B cell (primary cell): Measurements from ENCODE around the gene RXFP1. TPM values are rescaled to one million over a fixed set of nuclear protein-coding genes. Genes with fewer than 3 reads are reported as not detected.

Experiments
- ATAC-seq: fragments of 200-7000 bp; cut with Tn5 transposase; one replicate; pipeline ENCODE4 v1.10.0; 2021; ENCODE audit warnings: low read depth, mild to moderate bottlenecking, moderate number of reproducible peaks, moderate library complexity
- CTCF ChIA-PET: fragments of 350-600 bp; sonication (Branson Sonifier 250); formaldehyde crosslinking; loops from one replicate; lab custom pipeline; 2021; ENCODE audit warnings: antibody characterized with exemption, inconsistent platforms; lab: Charles Lee
- POLR2A ChIA-PET: fragments of 350-600 bp; sonication (Branson Sonifier 250); formaldehyde crosslinking; loops from one replicate; lab custom pipeline; 2021; ENCODE audit warnings: antibody characterized with exemption; lab: Charles Lee
- DNase-seq: peaks from one replicate; pipeline ENCODE4 v3.0.0; 2013
- H2AFZ ChIP-seq: 2 replicates; pipeline ENCODE4 v1.6.1; 2012; ENCODE audit warnings: mild to moderate bottlenecking, low read depth, low read length; ENCODE audit not compliant: insufficient read depth, poor library complexity, severe bottlenecking
- H3K27ac ChIP-seq, 2 donors: 1 replicate in 1 of 2; 2 replicates in 1 of 2; pipeline ENCODE4 v1.5.1; 2012 to 2013; ENCODE audit warnings: low read length in 2 of 2, mild to moderate bottlenecking in 2 of 2, moderate library complexity in 1 of 2
- H3K27me3 ChIP-seq, 4 experiments: fragments of 200-600 bp in 1 of 4; sonication (generic) in 1 of 4; replicated peaks in 1 of 4; 1 replicate in 2 of 4; 2 replicates in 2 of 4; pipeline versions ENCODE4 v1.6.1 to v1.7.0; 2013 to 2016; ENCODE audit warnings: low read length in 3 of 4, mild to moderate bottlenecking in 2 of 4, mixed read lengths in 1 of 4, moderate library complexity in 1 of 4; ENCODE audit not compliant: insufficient read depth in 4 of 4, control insufficient read depth in 3 of 4; ENCODE audit errors: control extremely low read depth in 1 of 4
- H3K36me3 ChIP-seq, 2 experiments: replicated peaks in 1 of 2; 1 replicate in 1 of 2; 2 replicates in 1 of 2; pipeline versions ENCODE4 v1.6.1 to v1.7.1; 2013; ENCODE audit warnings: low read length in 1 of 2; ENCODE audit not compliant: insufficient read depth in 2 of 2, control insufficient read depth in 1 of 2; ENCODE audit errors: control extremely low read depth in 1 of 2, extremely low read depth in 1 of 2
- H3K4me1 ChIP-seq, 2 donors: fragments of 200-600 bp in 1 of 2; sonication (generic) in 1 of 2; 1 replicate in 1 of 2; 2 replicates in 1 of 2; pipeline versions ENCODE4 v1.5.1 to v1.6.1; 2013 to 2017; ENCODE audit warnings: low read length in 2 of 2; ENCODE audit not compliant: control insufficient read depth in 2 of 2, insufficient read depth in 2 of 2
- H3K4me2 ChIP-seq: replicated peaks from 2 replicates; pipeline ENCODE3; 2012; ENCODE audit warnings: mild to moderate bottlenecking, low read depth, low read length; ENCODE audit not compliant: poor library complexity, severe bottlenecking
- H3K4me3 ChIP-seq, 5 experiments: fragments of 200-600 bp in 1 of 5; sonication (generic) in 1 of 5; 1 replicate in 3 of 5; 2 replicates in 2 of 5; pipeline versions ENCODE4 v1.5.1 to v1.7.0; 2011 to 2016; ENCODE audit warnings: low read length in 4 of 5, mild to moderate bottlenecking in 4 of 5, low read depth in 2 of 5, control low read depth in 1 of 5, moderate library complexity in 1 of 5; ENCODE audit not compliant: insufficient read depth in 1 of 5; ENCODE audit errors: control extremely low read depth in 1 of 5, extremely low read depth in 1 of 5
- H3K79me2 ChIP-seq: fragments of 200-600 bp; sonication (generic); one replicate; pipeline ENCODE4 v1.6.0; 2016; ENCODE audit warnings: low read length; ENCODE audit not compliant: control insufficient read depth, insufficient read depth
- H3K9ac ChIP-seq: fragments of 200-600 bp; sonication (generic); 2 replicates; pipeline ENCODE4 v1.6.1; 2017; ENCODE audit warnings: mild to moderate bottlenecking, low read length, moderate library complexity
- H3K9me3 ChIP-seq, 3 donors: one replicate each; pipeline versions ENCODE4 v1.6.1 to v1.7.1; 2013; ENCODE audit warnings: low read length in 2 of 3; ENCODE audit not compliant: control insufficient read depth in 2 of 3, insufficient read depth in 1 of 3; ENCODE audit errors: control extremely low read depth in 1 of 3
- H4K20me1 ChIP-seq: 2 replicates; pipeline ENCODE4 v1.6.0; 2012; ENCODE audit warnings: mild to moderate bottlenecking, low read length; ENCODE audit not compliant: insufficient read depth, control insufficient read depth, poor library complexity, severe bottlenecking
- H3K27ac Mint-ChIP-seq: one replicate; pipeline ENCODE4 v1.8.0; 2021; ENCODE audit warnings: mixed read lengths
- H3K27me3 Mint-ChIP-seq: one replicate; pipeline ENCODE4 v1.8.0; 2021; ENCODE audit warnings: mixed read lengths
- H3K4me1 Mint-ChIP-seq: one replicate; pipeline ENCODE4 v1.8.0; 2021; ENCODE audit warnings: mixed read lengths
- H3K4me3 Mint-ChIP-seq: one replicate; pipeline ENCODE4 v1.8.0; 2021; ENCODE audit warnings: mixed read lengths
- H3K9me3 Mint-ChIP-seq: one replicate; pipeline ENCODE4 v1.8.0; 2022; ENCODE audit warnings: mixed read lengths; ENCODE audit not compliant: insufficient read depth
- EZH2 ChIP-seq: IDR thresholded peaks from 2 replicates; pipeline ENCODE4 v1.6.1; 2012; ENCODE audit warnings: borderline replicate concordance, low read depth, mild to moderate bottlenecking, moderate library complexity, low read length; ENCODE audit not compliant: insufficient read depth, poor library complexity, severe bottlenecking
- WGBS: methylation state at CpG from one replicate; pipeline ENCODE4 v1.1.5; 2013; ENCODE audit warnings: missing lambda C conversion rate; ENCODE audit not compliant: insufficient coverage; 5-methylcytosine and 5-hydroxymethylcytosine counted together
- intact Hi-C: fragments of 100-400 bp; cut with micrococcal nuclease; formaldehyde crosslinking; loops from one replicate; pipeline ENCODE4 v1.10.0; 2022
- polyA plus RNA-seq: library from polyadenylated mRNA; depleted of rRNA; stranded (reverse); fragments of >200 nt; gene quantifications from 2 replicates; pipeline ENCODE4 v1.2.3, GENCODE V29; 2012
- total RNA-seq, 2 donors: library from RNA; stranded (reverse); fragments of 120-200 nt in 1 of 2; gene quantifications; 1 replicate in 1 of 2; 2 replicates in 1 of 2; pipeline versions ENCODE4 v1.2.3 to v1.2.4, GENCODE V29; 2013 to 2022
- TF ChIP-seq, protein P1 (sequence below): fragments of 200-600 bp; IDR thresholded peaks from one replicate; pipeline ENCODE4 v1.8.0; 2022; ENCODE audit warnings: antibody characterized with exemption, mild to moderate bottlenecking

RXFP1 gene
- total and polyA plus RNA-seq, 2 donors (not counting 1 experiment from before 2014, with no cell fraction given) = not detected

DNA sequence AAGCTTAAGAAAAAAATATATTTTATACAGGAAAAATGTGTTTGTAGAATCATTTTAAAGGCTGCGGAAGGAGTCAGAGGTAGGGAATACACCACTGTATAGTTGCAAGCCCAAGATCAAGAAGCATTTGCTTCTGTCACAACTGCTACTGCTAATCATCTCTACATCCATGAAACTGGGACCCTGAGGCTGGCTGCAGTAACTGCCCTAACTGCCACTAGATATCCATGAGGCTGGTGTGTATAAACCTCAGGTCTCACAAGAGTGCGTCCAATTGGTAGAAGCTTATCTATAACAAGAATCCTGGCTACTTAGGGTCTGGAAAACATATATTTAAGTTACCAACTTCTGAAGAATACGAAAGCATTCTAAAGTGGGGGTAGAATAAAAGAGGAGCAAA is 69.1 kb downstream of the RXFP1 start:
- H4K20me1 ChIP-seq = no peaks in the 10 kb centered on the region
- H3K4me3 ChIP-seq = no peak overlapping the region
- no peaks in the 10 kb centered on the region for H3K9me3 ChIP-seq
- H3K4me1 Mint-ChIP-seq = no peaks in the 10 kb centered on the region
- intact Hi-C loops = no loop called here
- H3K27me3 ChIP-seq = peaks cover 0 to 12% (median 2%) of the 10 kb centered on the region in 4 experiments
- ChIA-PET POLR2A (no interaction called here), CTCF (interaction anchor here (0.7 kb wide), 1 partner anchor 201 kb away, joined by 3 read pairs; no protein-coding TSS in a partner anchor)
- no peak overlapping the region for H3K4me2 ChIP-seq
- no peak overlapping the region for H3K4me3 Mint-ChIP-seq
- H3K9ac ChIP-seq = no peak overlapping the region
- no peaks in the 10 kb centered on the region for H3K36me3 ChIP-seq
- H3K27me3 Mint-ChIP-seq = peaks cover 7% of the 10 kb centered on the region
- no peak overlapping the region for H3K27ac ChIP-seq
- no peak overlapping the region for H3K27ac Mint-ChIP-seq
- no CpG with 5 or more reads among the region's 3 CpGs for WGBS
- no peaks in the 10 kb centered on the region for H3K79me2 ChIP-seq
- ATAC-seq (no peak), DNase-seq (no peak)
- no peak for TF ChIP-seq EZH2
- TF ChIP-seq, protein P1, sequence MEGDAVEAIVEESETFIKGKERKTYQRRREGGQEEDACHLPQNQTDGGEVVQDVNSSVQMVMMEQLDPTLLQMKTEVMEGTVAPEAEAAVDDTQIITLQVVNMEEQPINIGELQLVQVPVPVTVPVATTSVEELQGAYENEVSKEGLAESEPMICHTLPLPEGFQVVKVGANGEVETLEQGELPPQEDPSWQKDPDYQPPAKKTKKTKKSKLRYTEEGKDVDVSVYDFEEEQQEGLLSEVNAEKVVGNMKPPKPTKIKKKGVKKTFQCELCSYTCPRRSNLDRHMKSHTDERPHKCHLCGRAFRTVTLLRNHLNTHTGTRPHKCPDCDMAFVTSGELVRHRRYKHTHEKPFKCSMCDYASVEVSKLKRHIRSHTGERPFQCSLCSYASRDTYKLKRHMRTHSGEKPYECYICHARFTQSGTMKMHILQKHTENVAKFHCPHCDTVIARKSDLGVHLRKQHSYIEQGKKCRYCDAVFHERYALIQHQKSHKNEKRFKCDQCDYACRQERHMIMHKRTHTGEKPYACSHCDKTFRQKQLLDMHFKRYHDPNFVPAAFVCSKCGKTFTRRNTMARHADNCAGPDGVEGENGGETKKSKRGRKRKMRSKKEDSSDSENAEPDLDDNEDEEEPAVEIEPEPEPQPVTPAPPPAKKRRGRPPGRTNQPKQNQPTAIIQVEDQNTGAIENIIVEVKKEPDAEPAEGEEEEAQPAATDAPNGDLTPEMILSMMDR = no peak
- no peaks in the 10 kb centered on the region for H3K9me3 Mint-ChIP-seq
- H3K4me1 ChIP-seq = no peaks in the 10 kb centered on the region
- H2AFZ ChIP-seq = no peak overlapping the region

DNA sequence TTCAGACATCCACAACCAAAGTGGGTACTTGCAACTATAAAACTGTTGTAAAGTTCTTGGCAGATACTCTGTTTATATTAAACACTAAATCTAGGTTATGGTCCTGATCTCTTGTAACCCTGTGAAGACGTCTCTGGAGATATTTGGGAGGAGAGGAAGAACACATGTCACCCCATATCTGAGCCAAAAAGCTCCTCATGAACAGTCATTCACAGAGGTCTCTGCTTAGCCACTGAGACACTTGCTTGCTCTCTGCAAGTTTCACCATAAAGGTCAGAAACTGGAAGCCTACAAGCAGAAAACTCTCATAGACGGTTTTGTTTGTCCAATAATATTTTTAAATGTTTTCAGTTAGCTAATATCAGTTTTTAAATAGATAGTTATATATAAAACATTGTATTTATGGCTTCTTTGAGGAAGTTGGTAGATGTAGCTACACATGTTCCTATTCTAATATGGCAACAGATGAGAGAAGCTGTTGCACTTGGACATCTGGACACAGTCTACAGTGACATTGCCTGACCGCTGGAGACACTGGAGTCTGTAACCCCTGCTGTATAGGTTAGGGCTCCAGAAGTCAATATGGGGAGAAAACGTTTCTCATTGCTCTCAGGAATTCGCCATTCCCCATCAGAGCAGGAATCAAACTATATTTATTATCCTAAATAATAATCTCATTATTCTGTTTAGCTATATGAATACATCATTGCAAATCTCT is 76.4 kb downstream of the RXFP1 start:
- Histone ChIP-seq H3K4me1 (no peaks in the 10 kb centered on the region), H4K20me1 (no peaks in the 10 kb centered on the region), H3K4me2 (no peak overlapping the region), H3K36me3 (no peaks in the 10 kb centered on the region), H2AFZ (no peak overlapping the region), H3K4me3 (no peak overlapping the region), H3K9ac (no peak overlapping the region), H3K27me3 (no peaks in the 10 kb centered on the region), H3K9me3 (no peaks in the 10 kb centered on the region), H3K79me2 (no peaks in the 10 kb centered on the region), H3K27ac (no peak overlapping the region)
- ATAC-seq = no peak
- intact Hi-C loops = no loop called here
- no peak for DNase-seq
- no peak overlapping the region for H3K27ac Mint-ChIP-seq
- CTCF ChIA-PET = no interaction called here
- 100% methylated on average over 1 of the region's 5 CpGs for WGBS
- H3K4me3 Mint-ChIP-seq = no peak overlapping the region
- no peaks in the 10 kb centered on the region for H3K9me3 Mint-ChIP-seq
- H3K4me1 Mint-ChIP-seq = no peaks in the 10 kb centered on the region
- H3K27me3 Mint-ChIP-seq = peaks cover 18% of the 10 kb centered on the region
- TF ChIP-seq, protein P1 = no peak
- TF ChIP-seq EZH2 = no peak
- POLR2A ChIA-PET = no interaction called here
